ENCODE results near the gene TBC1D10A. TPM values are rescaled to one million over a fixed set of nuclear protein-coding genes. Genes with fewer than 3 reads are reported as not detected.
A peak's percentile ranks its signal among the peaks of the same experiment; 100 is the strongest.

The TBC1D10A gene
- total RNA-seq, 4 donors from 2014 or later, result 18.4 to 25.9 (median 20.8) TPM

DNA sequence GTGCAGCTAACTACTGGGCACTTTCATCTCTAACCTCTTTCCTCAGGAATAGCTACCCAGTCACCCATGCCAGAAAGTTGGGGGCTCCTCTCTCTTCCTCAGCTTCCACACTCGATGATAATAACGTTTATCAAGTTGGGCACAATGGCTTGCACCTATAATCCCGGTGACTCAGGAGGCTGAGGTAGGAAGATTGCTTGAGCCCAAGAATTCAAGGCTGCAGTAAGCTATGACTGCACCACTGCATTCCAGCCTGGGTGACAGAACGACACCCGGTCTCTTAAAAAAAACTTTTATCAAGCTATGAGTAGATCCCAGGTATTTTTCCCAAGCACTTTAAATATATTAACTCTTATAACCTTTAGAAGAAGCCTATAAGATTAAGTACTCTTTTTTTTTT, 27.9 kb upstream of the TBC1D10A start:
- H3K36me3 ChIP-seq, result peaks cover 0 to 34% (median 0%) of the 10 kb centered on the region in 3 donors
- no peak overlapping the region for H3K27ac ChIP-seq
- no peaks in the 10 kb centered on the region for H3K9me3 ChIP-seq
- peaks cover 0 to 32% (median 9%) of the 10 kb centered on the region in 4 donors for H3K4me1 ChIP-seq
- no peak for TF ChIP-seq POLR2A (IDR thresholded peaks at IDR 0.05)
- no peak for TF ChIP-seq CTCF (IDR thresholded peaks at IDR 0.05)
- no peak for DNase-seq
- no peaks in the 10 kb centered on the region for H3K27me3 ChIP-seq
- H3K4me3 ChIP-seq, result peak overlapping the region in 1 of 4 donors; percentile 7

DNA sequence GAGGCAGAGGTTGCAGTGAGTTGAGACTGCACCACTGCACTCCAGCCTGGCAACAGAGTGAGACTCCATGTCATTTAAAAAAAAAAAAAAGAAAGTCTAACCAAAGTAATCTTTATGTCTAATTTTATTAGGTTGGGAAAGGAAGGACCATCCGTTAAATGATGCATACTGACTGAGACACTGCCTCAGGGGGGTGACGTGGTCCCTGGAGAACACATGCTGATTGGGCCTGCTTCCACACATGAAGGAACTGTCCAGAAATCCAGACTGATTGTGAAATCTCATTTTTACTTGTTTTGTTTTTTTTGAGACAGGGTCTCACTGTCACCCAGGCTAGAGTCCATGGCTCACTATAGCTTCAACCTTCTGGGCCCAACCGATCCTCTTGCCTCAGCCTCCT, 24.5 kb upstream of the TBC1D10A start:
- no peak for DNase-seq
- Histone ChIP-seq H3K4me1 (peaks cover 0 to 23% (median 9%) of the 10 kb centered on the region in 4 donors), H3K27me3 (no peaks in the 10 kb centered on the region), H3K4me3 (no peak overlapping the region), H3K36me3 (peaks cover 0 to 65% (median 0%) of the 10 kb centered on the region in 3 donors), H3K27ac (no peak overlapping the region), H3K9me3 (no peaks in the 10 kb centered on the region)
- TF ChIP-seq CTCF (IDR thresholded peaks at IDR 0.05) (no peak), POLR2A (IDR thresholded peaks at IDR 0.05) (no peak)

DNA sequence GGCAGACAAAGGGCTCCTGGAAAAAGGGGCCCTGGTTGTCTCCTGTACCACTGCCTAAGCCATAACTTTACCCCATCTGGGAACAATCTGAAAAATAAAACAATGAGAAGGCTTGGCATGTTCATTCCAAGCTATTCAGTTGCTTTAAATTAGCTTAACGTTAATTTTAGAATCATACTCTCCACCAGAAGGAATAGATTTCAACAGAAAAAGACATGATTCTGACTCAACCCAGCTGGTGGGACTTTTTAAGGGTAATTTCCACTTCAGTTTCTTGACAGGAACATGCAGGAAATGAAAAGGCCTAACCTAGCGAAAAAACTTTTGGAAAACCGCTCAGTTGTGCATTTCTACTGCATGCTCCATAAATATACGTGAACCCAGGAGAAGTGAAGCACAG, 22.1 kb upstream of the TBC1D10A start:
- H3K27ac ChIP-seq, result peak overlapping the region in 1 of 4 donors; percentile 32
- H3K9me3 ChIP-seq, result no peaks in the 10 kb centered on the region

DNA sequence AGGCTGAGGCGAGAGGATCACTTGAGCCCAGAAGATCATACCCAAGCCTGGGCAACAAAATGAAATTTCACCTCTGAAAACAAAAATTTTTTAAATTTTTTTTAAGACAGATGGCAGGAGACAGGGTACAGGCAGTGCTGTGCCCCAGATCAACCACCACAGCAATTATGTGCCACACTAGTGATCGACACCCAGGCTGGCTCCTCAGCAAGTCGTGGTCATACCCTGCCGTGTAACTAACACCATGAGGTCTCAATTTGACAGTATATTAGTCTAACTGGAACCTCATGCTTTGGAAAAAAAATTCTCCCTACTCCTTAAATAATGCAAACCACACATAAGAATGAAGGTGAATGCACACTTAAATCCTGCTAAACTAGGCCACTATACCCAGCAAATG, 21.7 kb upstream of the TBC1D10A start:
- H3K36me3 ChIP-seq, result peaks cover 0 to 93% (median 0%) of the 10 kb centered on the region in 3 donors
- H3K4me3 ChIP-seq, result no peak overlapping the region
- no peaks in the 10 kb centered on the region for H3K27me3 ChIP-seq
- TF ChIP-seq CTCF (IDR thresholded peaks at IDR 0.05), result no peak
- no peak for TF ChIP-seq POLR2A (IDR thresholded peaks at IDR 0.05)
- DNase-seq, result no peak
- H3K27ac ChIP-seq, result peak overlapping the region in 1 of 4 donors; percentile 32
- H3K4me1 ChIP-seq, result no peaks in the 10 kb centered on the region
- H3K9me3 ChIP-seq, result no peaks in the 10 kb centered on the region

More for the DNA sequence above, 22.1 kb upstream of the TBC1D10A start:
- TF ChIP-seq POLR2A (IDR thresholded peaks at IDR 0.05) (no peak), CTCF (IDR thresholded peaks at IDR 0.05) (no peak)
- H3K36me3 ChIP-seq, result peaks cover 0 to 89% (median 0%) of the 10 kb centered on the region in 3 donors
- no peak for DNase-seq
- H3K4me3 ChIP-seq, result no peak overlapping the region
- H3K27me3 ChIP-seq, result no peaks in the 10 kb centered on the region
- H3K4me1 ChIP-seq, result peaks cover 0 to under 1% (median 0%) of the 10 kb centered on the region in 4 donors

GRCh38 chr22:30347255-30347892, 20.6 kb upstream of the TBC1D10A start:
- no peaks in the 10 kb centered on the region for H3K9me3 ChIP-seq
- TF ChIP-seq POLR2A (IDR thresholded peaks at IDR 0.05) (no peak), CTCF (IDR thresholded peaks at IDR 0.05) (no peak)
- H3K36me3 ChIP-seq, result peaks cover 0 to 96% (median 0%) of the 10 kb centered on the region in 3 donors
- H3K27ac ChIP-seq, result no peak overlapping the region
- no peaks in the 10 kb centered on the region for H3K27me3 ChIP-seq
- DNase-seq, result no peak
- no peaks in the 10 kb centered on the region for H3K4me1 ChIP-seq
- no peak overlapping the region for H3K4me3 ChIP-seq

Measured in Peyer's patch (tissue), 4 donors.